Measurements from ENCODE around the gene RUNX2.
"Not testable (repeated sequence)": the region's sequence is repeated elsewhere in the genome, so short reads cannot be mapped to it uniquely, and the experiment has no call there.

RUNX2 gene

GRCh38 chr6:45532721-45533210 is 204.6 kb downstream of the RUNX2 start:
- DNase-seq, result no peak

DNA sequence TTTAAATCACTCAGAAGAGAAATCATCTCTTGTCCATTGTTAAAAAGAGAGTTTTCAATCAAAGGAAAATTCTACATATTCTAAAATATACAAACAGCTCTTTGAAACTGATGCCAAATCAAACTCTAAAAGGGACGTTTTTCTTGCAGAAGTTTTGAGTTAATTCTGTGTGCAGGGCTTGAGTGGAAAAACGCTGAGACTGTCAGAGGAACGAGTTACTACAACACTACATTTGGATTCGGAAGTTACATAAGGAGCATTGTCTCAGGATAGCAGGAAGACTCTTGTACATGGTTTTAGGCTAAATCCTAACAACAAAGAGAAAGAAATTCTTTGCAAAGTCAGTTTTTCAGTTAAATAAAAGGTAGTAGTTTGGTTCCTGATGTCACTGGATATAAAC is 205.3 kb downstream of the RUNX2 start:
- no peak for DNase-seq

DNA sequence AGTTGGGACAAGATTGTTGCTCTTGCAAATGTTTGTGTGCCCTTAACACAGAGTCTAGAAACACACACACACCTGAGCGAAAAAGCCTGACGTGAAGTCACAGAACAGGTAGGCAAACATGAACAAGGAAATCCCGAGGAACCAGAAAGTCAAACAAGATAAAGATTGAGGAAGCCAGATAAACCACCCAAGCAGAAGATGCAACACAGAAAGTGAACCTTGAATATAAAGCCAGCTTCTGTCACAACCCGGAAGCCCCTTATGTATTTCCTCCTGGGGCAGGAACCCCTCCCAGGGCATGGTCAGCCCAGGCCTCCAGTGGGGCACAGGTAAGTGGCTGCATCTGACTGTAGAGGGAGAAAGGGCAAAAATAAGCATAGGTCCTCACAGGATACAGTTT is 207.8 kb downstream of the RUNX2 start:
- DNase-seq, result no peak

- no peak for DNase-seq
These were observed 209.4 kb downstream of the RUNX2 start for GRCh38 chr6:45537539-45537938.

DNA sequence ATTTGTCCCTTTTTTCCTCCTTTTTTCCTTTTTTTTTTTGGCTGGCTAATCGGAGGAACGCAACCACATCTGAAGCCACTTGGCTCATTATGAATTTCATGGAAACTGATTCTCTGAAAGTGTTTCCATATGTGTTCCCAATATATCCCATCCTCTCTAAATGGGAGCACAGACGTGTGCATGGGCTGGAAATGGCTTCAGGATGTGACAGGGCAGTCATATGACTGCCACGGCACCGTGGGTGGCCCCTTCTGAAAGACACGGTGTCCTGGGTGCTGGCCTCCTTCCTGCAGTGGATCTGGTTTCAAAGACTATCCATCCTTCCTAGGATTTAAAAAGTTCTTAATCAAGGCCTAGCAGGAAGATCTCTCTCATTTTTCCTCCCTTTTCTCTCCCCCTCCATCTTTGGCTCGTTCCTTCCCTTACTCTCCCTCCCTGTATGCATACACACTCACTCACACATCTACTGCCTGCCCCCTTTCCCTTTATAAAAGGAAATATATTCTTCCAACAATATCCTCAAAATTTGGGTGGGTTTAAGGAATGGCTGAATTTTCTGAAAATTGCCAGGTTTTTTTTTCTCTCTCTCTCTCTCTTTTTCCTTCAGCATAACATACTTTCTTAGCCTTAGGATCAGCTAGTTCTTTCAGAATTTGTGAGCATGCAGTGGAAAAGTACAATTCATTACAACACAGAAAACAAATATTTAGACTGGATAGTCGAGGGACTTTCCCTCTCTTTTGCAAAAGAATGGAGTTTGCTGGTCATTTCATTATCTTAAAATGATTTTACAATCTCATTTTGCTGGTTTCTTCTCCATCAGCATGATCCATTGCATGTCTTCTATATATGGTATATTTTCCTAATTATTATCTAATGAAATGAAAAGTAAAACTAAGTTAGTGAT is 210.8 kb downstream of the RUNX2 start:
- no peak for DNase-seq

DNA sequence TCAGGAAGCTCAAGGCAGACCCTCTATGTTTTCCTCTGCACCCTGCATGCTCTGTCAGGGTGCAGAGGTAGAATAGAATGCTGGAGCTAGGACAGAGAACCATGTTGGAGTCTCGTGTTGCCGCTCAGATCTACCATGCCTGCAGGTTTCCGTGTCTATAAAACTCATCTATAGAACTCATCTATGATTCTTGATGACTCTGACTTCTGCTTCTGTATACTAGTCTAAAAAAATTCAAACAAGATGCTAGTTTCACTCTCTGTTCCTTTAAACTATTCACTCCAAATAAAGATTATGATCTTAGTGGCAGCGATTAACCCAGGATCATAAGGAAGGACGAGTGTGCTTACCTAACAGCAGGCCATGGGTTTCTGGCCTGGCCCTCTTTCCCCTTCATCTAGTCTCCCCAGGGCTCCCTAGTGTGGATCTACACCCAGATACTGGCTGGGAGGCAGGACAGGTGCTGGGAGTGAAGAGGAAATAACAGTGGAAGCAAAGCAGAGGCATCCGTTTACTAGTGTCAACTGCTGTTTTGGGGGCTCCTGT is 212.3 kb downstream of the RUNX2 start:
- no peak for DNase-seq

DNA sequence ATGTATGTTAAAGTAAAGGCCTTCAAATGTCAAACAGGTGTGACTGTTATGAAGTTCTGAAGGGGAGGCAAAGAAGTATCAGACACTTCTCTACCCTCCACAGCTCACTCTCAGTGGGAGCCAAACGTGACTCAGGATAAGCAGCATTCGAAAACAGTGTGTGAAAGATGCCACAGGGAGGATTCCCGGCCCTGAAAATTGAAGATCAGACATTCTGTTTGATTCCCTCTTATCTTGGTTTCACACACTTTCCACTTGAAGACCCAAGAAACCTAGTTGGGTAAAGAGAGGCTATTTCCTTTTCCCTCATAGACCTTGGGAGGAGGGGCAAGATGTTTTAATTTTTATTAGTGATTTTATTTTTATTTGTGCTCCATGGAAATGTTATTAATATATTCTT is 213.8 kb downstream of the RUNX2 start:
- DNase-seq, result no peak

DNA sequence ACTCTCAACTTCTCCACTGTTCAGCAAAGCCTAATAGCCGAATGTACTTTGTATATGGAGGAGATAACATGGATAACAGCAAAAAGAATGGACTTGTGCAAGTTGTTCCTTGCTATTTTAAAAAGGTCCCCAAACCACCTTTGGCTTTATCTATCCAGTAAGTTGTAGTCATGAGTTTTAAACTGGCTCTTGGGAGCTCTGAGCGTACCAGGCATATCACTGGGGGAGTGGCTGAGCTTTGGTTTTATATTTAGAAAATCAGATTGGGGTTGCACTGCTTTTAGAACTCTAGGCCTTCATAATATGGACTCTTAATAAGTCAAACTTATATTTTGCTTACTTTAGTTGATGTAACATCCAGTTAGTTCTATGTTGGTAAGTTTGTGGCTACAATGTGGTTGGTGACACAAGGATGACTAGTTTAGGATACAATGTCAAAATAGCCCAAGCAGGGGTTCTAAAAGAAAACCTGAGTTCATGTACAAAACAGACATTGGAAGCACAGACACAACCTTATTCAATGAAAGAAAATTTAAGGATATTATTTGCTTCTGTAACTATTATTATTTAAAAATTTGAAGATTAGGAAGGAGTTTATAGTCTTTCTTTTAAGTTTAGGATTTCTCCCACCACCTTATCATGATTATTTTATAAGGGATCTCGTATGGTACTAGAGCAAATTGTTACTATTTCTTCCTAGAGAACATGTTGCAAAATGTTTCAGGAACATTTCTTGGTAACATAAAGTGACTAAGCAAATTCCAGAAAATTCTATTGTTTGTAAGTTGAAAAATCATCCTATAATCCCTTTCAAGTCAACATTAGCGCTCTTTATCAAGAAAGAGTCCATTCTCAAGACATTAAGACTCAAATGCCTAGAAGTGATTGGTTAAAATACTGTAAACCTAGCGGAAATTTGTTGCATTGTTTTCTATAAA is 215.4 kb downstream of the RUNX2 start:
- no peak for DNase-seq

- no peak for DNase-seq
These were observed 217.3 kb downstream of the RUNX2 start for GRCh38 chr6:45545416-45545815.

DNA sequence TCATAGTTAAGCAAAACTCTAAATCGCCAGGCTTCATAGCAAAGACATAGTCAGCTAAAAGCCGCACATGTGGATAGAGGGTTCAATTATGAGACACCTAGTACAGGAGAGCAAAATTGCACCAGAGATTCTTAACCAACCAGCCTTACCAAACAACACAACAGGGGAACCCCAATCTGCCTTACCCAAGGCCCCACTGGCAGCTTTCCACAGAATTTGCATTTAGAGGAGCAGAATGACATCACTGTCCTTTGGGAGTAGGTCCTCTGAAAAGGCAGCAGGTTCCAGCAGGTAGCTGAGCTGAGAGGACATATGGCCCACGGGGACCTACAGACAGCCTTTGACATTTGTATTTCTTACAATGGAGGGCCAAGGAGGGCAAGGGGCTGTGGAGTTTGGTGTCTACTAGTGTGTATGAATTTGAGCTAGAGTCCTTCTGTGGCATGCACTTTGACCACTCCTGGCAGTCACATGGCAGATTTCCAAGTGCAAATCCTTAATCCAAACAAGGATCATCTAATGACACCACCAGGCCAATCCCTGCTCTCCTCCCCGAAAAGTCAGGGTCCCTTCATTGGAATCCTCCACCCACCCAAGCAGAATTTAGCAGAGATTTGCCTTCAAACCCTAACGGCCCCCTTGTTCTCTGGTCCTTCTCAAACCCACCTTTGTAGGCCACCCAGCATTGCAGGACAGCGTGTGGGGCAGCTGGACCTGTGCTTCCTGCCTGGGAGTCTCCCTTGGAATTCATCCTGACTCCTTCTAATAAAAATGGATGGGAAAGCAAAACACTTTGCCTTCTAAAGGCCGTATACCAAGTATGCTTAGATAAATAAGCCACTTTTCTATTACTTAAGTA is 220.8 kb downstream of the RUNX2 start:
- no peak for DNase-seq

DNA sequence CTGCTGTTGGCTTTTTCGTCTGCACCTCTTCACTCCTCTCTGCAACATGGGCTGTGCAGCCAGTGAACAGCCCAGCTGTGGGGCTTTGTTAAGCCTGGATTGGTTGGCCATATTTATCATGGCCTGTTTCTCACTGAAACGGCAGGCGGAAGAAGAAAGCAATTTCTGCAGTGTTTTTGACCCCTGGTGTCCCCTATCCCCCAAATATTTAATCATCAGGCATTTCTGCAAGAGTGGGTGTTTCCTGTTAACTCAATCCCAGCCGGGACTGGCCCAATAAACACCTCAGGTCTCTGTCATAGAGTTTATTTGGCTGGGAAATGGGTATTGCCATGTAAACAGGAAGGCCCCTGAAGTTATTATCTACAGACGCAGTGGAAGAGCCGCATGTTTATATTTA is 224.4 kb downstream of the RUNX2 start:
- DNase-seq, result no peak

DNA sequence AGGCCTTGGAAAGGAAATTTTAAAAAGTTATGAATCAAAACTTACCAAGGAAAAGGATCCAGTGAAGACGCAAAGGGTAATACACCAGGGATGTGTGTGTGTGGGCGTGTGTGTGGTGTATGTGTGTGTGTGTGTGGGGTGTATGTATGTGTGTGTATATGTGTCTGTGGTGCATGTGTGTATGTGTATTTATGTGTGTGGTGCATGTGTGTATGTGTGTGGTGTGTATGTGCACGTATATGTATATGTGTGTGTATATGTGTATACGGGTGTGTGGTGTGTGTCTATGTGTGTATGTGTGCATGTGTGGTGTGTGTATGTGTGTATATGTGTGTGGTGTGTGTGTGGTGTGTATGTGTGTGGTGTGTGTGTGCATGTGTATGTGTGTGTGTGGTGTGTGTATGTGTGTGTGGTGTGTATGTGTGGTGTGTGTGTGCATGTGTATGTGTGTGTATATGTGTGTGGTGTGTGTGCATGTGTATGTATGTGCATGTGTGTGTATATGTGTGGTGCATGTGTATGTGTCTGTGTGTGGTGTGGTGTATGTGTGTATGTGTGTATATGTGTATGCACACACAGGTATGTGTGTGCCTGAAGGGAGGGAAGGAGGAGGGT is 225.7 kb downstream of the RUNX2 start:
- no peak for DNase-seq

- no peak for DNase-seq
These were observed 226.5 kb downstream of the RUNX2 start for GRCh38 chr6:45554591-45554990.

DNA sequence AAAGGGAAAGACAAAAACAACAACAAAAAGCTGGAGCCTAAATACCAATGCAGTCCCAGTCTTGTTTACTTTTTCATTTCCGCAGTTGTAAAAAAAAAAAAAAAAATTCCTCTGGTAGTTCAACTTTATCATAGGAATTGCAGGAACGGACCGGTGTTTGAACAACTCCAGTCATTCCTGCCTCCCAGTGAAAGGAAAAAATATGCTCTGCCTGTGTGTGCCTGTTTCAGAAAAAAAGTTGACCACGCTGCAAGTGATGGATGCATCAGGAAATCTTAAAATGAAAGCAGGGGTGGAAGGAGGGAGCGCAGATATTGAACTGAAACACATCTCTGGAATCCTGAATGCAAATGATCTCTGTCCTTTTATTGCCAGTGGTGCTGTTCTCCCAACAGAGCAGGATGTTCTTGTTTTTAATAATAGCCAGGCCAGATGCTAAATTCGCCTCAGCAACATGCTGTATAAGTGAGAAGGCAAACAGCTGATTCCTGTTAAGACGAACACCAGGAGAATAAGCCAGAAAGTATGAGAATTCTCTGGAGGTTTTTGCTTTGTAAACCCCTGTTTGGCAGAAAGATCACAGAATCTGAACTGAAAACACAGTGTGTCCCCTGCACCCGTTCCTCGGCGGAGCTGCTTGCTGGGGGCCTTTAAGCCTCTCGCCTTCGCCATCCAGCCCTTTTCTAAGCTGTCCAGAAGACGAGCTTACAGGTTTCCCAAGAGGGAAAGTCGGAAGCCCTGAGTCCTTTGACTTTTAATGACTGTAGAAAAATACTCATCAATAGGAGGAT is 228.0 kb downstream of the RUNX2 start:
- no peak for DNase-seq

GRCh38 chr6:45556828-45557227 is 228.7 kb downstream of the RUNX2 start:
- no peak for DNase-seq

GRCh38 chr6:45557454-45557853 is 229.3 kb downstream of the RUNX2 start:
- DNase-seq, result no peak

GRCh38 chr6:45558858-45559257 is 230.7 kb downstream of the RUNX2 start:
- no peak for DNase-seq

DNA sequence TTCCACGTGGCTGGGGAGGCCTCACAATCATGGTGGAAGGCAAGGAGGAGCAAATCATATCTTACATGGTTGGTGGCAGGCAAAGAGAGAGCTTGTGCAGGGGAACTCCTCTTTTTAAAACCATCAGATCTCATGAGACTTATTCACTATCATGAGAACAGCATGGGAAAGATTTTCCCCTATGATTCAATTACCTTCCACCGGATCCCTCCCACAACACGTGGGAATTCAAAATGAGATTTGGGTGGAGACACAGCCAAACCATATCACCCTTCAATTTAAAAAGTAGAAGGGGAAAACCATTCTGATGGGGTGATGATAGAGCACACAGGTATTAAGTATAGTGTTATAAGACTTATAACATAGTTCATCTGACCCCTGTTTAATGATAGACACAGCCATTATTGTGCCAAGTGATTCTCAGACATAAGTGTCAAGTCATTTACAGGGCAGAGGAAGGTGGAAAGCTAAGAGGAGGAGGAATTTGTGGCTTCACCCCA is 232.2 kb downstream of the RUNX2 start:
- DNase-seq, result not testable (repeated sequence)

DNA sequence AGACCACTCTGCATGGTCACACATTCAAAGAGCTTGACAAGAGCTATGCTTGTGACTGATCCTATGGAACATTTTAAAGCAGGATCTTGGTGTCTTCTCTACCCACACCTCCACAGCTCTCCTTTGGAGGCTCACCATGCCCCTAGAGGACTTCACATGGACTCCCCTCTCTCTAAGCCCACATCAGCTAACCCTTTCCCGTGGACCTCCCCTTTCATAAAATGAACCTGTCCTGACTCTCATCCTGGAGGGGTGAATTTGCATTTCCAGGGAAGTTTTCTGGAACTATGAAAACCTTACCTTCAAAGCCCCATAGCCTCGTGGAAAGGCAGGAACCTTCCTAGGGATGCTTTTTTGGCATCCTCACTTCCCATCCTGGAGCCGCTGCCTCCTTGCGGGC is 234.0 kb downstream of the RUNX2 start:
- DNase-seq, result no peak

DNA sequence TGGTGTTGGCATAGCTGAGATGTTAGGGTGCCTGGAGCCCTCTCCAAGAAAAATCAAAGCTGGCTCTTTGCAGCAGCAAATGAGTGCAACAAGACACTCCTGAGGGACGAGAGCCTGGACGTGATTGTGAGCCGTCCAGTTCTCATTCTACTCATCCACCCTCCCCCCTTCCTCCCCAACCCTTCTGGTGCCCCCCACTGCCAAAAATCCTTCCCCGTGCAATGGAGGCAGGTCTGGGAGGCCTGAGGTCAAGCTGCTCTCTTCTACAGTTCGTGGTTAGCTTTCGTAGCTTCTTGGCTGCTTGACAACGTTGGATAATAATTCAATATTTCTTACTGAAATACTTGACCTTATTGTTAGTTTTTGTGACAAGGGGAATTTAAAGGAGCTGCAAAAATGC is 234.9 kb downstream of the RUNX2 start:
- DNase-seq, result no peak

GRCh38 chr6:45563844-45564243 is 235.7 kb downstream of the RUNX2 start:
- DNase-seq, result no peak

Data from NCI-H446 treated with DMSO at 0.1 percent for 48 hours (cell line).